Mesodermal cell (in vitro differentiated cells): ENCODE results near the gene RAP1GAP2.

Experiments
- H3K27ac ChIP-seq: 2 replicates; pipeline ENCODE4 v1.7.0; 2013; ENCODE audit warnings: mild to moderate bottlenecking, low read depth, low read length, moderate library complexity; ENCODE audit not compliant: severe bottlenecking
- H3K36me3 ChIP-seq: 2 replicates; pipeline ENCODE4 v1.7.1; 2013; ENCODE audit warnings: mild to moderate bottlenecking, low read length, moderate library complexity; ENCODE audit not compliant: control insufficient read depth, insufficient read depth
- H3K4me1 ChIP-seq: one replicate; pipeline ENCODE4 v1.7.1; 2013; ENCODE audit warnings: mild to moderate bottlenecking, low read length; ENCODE audit not compliant: insufficient read depth, control insufficient read depth, poor library complexity, severe bottlenecking
- H3K4me3 ChIP-seq: 2 replicates; pipeline ENCODE4 v1.7.0; 2013; ENCODE audit warnings: low read length, control low read depth, mild to moderate bottlenecking; ENCODE audit not compliant: insufficient read depth, poor library complexity, severe bottlenecking; ENCODE audit errors: extremely low read depth
- H3K9me3 ChIP-seq: 2 replicates; pipeline ENCODE4 v1.7.1; 2013; ENCODE audit warnings: mild to moderate bottlenecking, low read length, moderate library complexity; ENCODE audit not compliant: control insufficient read depth
- WGBS, 2 experiments: methylation state at CpG; one replicate each; pipeline ENCODE4 v1.1.5; 2013; ENCODE audit warnings: missing lambda C conversion rate in 2 of 2; ENCODE audit not compliant: insufficient coverage in 2 of 2; 5-methylcytosine and 5-hydroxymethylcytosine counted together

Gene RAP1GAP2

GRCh38 chr17:2800367-2800766 lies 4.1 kb downstream of the RAP1GAP2 start:
- 86 to 94% methylated on average over 7 to 9 of the region's 11 CpGs for WGBS, 2 experiments
- H3K4me3 ChIP-seq = no peak overlapping the region
- no peaks in the 10 kb centered on the region for H3K9me3 ChIP-seq
- no peak overlapping the region for H3K27ac ChIP-seq
- peaks cover 4% of the 10 kb centered on the region for H3K4me1 ChIP-seq
- H3K36me3 ChIP-seq = no peaks in the 10 kb centered on the region

- Histone ChIP-seq H3K4me3 (no peak overlapping the region), H3K27ac (no peak overlapping the region), H3K9me3 (no peaks in the 10 kb centered on the region), H3K4me1 (peaks cover 4% of the 10 kb centered on the region), H3K36me3 (no peaks in the 10 kb centered on the region)
- WGBS, 2 experiments = 76 to 83% methylated on average over 5 to 6 of the region's 6 CpGs
Observed at GRCh38 chr17:2801841-2802240, 5.6 kb downstream of the RAP1GAP2 start.

GRCh38 chr17:2802574-2802973 lies 6.3 kb downstream of the RAP1GAP2 start:
- Histone ChIP-seq H3K27ac (no peak overlapping the region), H3K9me3 (no peaks in the 10 kb centered on the region), H3K36me3 (no peaks in the 10 kb centered on the region), H3K4me3 (no peak overlapping the region), H3K4me1 (peaks cover 4% of the 10 kb centered on the region)
- WGBS, 2 experiments = 94% methylated on average over 8 of the region's 8 CpGs

- WGBS, 2 experiments = 91 to 94% methylated on average over 13 to 14 of the region's 14 CpGs
Observed at GRCh38 chr17:2803386-2803785, 7.1 kb downstream of the RAP1GAP2 start.

GRCh38 chr17:2803971-2804370 lies 7.7 kb downstream of the RAP1GAP2 start:
- no peak overlapping the region for H3K4me3 ChIP-seq

More at GRCh38 chr17:2803386-2803785, 7.1 kb downstream of the RAP1GAP2 start:
- Histone ChIP-seq H3K4me1 (peaks cover 4% of the 10 kb centered on the region), H3K4me3 (no peak overlapping the region), H3K9me3 (no peaks in the 10 kb centered on the region), H3K27ac (no peak overlapping the region), H3K36me3 (no peaks in the 10 kb centered on the region)

GRCh38 chr17:2804912-2805311 lies 8.7 kb downstream of the RAP1GAP2 start:
- peaks cover 4% of the 10 kb centered on the region for H3K4me1 ChIP-seq
- no peak overlapping the region for H3K4me3 ChIP-seq
- H3K9me3 ChIP-seq = no peaks in the 10 kb centered on the region
- WGBS, 2 experiments = 85 to 94% methylated on average over 5 to 7 of the region's 7 CpGs
- no peaks in the 10 kb centered on the region for H3K36me3 ChIP-seq
- no peak overlapping the region for H3K27ac ChIP-seq

More at GRCh38 chr17:2803971-2804370, 7.7 kb downstream of the RAP1GAP2 start:
- Histone ChIP-seq H3K36me3 (no peaks in the 10 kb centered on the region), H3K9me3 (no peaks in the 10 kb centered on the region), H3K4me1 (peaks cover 4% of the 10 kb centered on the region), H3K27ac (no peak overlapping the region)
- WGBS, 2 experiments = 67 to 71% methylated on average over 3 to 4 of the region's 4 CpGs

- H3K4me1 ChIP-seq = no peaks in the 10 kb centered on the region
- no peaks in the 10 kb centered on the region for H3K36me3 ChIP-seq
- H3K9me3 ChIP-seq = no peaks in the 10 kb centered on the region
- no peak overlapping the region for H3K27ac ChIP-seq
- WGBS, 2 experiments = 100% methylated on average over 2 of the region's 3 CpGs; no CpG with 5 or more reads in 1 of the 2 experiments
- no peak overlapping the region for H3K4me3 ChIP-seq
Observed at GRCh38 chr17:2805961-2806360, 9.7 kb downstream of the RAP1GAP2 start.

- H3K4me1 ChIP-seq = no peaks in the 10 kb centered on the region
- no peaks in the 10 kb centered on the region for H3K36me3 ChIP-seq
- no peak overlapping the region for H3K4me3 ChIP-seq
- no peak overlapping the region for H3K27ac ChIP-seq
- no peaks in the 10 kb centered on the region for H3K9me3 ChIP-seq
- 94% methylated on average over 25 to 26 of the region's 30 CpGs for WGBS, 2 experiments
Observed at GRCh38 chr17:2808367-2809335, 12.4 kb downstream of the RAP1GAP2 start.

- no peaks in the 10 kb centered on the region for H3K9me3 ChIP-seq
- H3K36me3 ChIP-seq = no peaks in the 10 kb centered on the region
- H3K4me3 ChIP-seq = no peak overlapping the region
- 97 to 100% methylated on average over 4 to 12 of the region's 14 CpGs for WGBS, 2 experiments
- H3K4me1 ChIP-seq = peaks cover 4% of the 10 kb centered on the region
- H3K27ac ChIP-seq = no peak overlapping the region
Observed at GRCh38 chr17:2809337-2809736, 13.1 kb downstream of the RAP1GAP2 start.

- no peak overlapping the region for H3K27ac ChIP-seq
- 87 to 95% methylated on average over 5 of the region's 5 CpGs for WGBS, 2 experiments
- H3K9me3 ChIP-seq = no peaks in the 10 kb centered on the region
- no peak overlapping the region for H3K4me3 ChIP-seq
- peaks cover 11% of the 10 kb centered on the region for H3K4me1 ChIP-seq
- no peaks in the 10 kb centered on the region for H3K36me3 ChIP-seq
Observed at GRCh38 chr17:2814049-2814448, 17.8 kb downstream of the RAP1GAP2 start.
